GM19043 (cell line): ENCODE results near the gene TP53I3.
"Not testable (repeated sequence)": the region's sequence is repeated elsewhere in the genome, so short reads cannot be mapped to it uniquely, and the experiment has no call there.

ENCODE experiments used
- ATAC-seq: cut with Tn5 transposase; IDR thresholded peaks from one replicate; pipeline ENCODE4 v1.9.1; 2021; ENCODE audit warnings: low read depth; ENCODE audit not compliant: unreplicated experiment

Gene TP53I3

DNA sequence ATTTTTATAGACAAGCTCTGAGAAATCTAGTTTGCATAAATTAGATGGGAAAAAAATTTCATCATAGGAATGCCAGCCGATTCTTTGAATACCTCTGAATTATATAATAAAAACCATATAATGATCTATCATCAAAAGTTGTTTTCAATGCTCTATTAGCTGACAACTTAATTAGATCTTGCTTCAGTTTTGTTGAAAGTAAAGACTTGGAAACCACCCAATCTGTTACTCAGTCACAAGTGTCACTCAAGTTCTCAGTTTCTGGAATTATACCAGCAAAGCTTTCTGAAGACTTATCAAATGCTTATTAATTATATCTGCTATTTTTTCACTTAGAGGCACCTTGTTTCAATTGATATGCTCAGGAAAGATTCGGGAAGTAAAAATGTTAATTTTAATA lies 17.4 kb upstream of the TP53I3 start:
- no peak for ATAC-seq

DNA sequence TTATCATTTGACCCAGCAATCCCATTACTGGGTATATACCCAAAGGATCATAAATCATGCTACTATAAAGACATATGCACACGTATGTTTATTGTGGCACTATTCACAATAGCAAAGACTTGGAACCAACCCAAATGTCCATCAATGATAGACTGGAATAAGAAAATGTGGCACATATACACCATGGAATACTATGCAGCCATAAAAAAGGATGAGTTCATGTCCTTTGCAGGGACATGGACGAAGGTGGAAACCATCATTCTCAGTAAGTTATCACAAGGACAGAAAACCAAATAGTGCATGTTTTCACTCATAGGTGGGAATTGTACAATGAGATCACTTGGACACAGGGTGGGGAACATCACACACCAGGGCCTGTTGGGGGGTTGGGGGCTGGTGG lies 16.1 kb upstream of the TP53I3 start:
- ATAC-seq, result not testable (repeated sequence)

DNA sequence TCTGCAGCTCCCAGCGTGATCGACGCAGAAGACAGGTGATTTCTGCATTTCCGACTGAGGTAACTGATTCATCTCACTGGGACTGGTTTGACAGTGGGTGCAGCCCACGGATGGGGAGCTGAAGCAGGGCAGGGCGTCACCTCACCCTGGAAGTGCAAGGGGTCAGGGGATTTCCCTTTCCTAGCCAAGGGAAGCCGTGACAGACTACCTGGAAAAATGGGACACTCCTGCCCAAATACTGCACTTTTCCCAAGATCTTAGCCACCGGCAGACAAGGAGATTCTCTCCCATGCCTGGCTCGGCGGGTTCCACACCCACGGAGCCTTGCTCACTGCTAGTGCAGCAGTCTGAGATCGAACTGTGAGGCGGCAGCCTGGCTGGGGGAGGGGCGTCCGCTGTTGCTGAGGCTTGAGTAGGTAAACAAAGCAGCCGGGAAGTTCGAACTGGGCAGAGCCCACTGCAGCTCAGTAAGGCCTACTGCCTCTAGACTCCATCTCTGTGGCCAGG lies 10.6 kb upstream of the TP53I3 start:
- ATAC-seq, result not testable (repeated sequence)

DNA sequence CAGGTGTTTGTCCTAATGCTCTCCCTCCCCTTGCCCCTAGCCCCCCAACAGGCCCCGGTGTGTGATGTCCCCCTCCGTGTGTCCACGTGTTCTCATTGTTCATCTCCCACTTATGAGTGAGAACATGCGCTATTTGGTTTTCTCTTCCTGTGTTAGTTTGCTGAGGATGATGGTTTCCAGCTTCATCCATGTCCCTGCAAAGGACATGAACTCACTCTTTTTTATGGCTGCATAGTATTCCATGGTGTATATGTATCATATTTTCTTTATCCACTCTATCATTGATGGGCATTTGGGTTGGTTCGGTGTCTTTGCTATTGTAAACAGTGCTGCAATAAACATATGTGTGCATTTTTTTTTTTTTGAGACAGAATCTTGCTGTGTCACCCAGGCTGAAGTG lies 8.6 kb upstream of the TP53I3 start:
- ATAC-seq, result not testable (repeated sequence)

DNA sequence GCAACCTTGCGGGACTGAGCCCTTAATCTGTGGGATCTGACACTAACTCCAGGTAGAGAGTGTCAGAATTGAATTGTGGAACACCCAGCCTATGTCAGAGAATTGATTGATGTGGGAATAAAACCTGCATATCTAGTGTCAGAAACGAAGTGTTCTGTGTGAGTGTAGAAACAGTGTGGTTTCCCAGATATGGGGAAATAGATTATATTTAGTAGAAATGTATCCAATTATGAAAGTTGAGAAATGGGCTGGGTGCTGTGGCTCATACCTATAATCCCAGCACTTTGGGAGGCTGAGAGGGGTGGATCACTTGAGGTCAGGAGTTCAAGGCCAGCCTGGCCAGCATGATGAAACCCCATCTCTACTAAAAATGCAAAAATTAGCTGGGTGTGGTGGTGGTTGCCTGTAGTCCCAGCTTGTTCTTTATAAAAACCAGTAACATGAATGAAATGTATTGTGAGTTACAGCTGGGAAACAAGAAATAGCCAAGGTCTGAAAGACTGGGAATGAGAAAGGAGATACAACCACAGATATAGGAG lies 4.3 kb upstream of the TP53I3 start:
- no peak for ATAC-seq

DNA sequence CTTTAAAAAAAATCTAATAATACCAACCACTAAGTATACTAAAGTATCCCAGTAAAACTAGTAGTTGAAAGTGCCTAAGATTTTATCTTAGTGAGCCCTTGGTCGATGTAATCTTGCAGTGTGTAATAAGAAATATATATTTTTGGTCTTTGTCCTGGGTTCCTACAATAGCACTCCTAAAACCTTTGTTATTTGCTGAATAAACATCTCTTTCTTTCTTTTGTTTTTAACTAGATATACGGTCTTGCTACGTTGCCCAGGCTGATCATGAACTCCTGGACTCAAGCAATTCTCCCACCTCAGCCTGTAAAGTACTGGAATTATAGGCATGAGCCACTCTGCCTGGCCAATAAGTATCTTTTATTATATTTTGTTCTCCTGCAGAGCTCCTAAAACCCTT lies 2.4 kb upstream of the TP53I3 start:
- no peak for ATAC-seq

DNA sequence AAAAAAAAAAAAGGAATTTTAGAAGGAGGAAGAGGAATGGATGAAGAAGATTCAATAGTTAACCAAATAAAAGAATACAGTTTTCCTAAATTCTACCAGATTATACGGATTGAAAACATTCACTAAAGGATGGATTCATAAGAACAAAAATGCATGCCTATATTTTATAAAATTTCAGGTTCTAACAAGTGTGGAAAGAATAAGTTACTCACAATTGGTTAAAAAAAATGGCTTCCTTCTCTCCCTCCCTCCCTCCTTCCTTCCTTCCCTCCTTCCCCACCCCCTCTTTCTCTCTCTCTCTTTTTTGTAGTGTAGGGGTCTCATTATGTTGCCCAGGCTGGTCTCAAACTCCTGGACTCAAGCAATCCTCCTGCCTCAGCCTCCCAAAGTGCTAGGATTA lies 1.6 kb upstream of the TP53I3 start:
- ATAC-seq, result no peak

DNA sequence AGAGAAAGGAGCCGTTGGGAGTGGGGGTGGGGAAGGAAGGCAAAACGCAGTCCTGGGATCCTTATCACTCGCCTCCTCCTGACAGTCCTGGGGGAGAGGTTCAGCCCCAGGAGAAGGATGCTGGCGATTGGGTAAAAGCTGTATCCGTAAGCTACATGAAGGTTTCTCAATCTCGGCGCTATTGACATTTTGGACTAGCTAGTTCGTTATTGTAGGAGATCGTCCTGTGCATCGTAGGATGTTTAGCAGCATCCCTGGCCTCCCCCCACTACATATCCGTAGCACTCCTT lies 511 bp upstream of the TP53I3 start:
- ATAC-seq, result no peak

DNA sequence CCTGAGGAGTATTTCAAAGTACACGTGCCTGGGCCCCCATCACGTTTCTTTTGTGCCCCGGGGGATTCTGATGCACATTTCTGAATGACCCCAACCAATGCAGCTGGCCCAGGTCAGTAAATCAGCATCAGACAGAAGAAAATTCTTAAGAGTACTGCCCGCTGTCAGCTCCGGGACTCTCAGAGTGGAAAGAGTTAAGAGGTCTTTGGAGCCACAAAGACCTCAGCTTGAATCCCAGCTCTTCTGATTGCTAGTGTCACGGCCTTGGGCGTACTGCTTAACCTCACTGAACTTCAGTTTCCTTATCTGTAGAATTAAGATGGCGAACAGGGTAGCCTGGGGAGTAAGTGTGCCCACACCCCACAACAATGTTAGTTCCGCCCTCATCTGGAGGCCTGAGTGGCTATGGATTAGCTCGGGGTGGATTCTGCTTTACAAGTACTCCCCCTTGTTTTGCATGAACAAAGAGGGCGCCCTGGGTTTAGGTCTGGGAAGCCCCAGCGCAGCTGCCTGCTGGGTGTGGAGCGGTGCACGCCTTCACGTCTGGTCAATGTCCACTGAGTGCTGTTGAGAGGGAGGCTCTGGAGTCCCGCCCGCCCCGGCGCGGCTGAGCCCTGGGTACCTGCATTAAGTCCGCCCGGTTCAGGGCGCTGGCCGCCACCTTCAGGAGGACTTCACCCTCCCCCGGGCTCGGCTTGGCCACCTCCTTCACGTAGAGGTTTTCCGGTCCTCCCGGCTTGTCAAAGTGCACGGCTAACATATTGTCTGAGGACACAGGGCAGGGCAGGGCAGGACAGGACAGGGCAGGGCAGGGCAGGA lies 858 bp downstream of the TP53I3 start:
- ATAC-seq, result peak; percentile 83

DNA sequence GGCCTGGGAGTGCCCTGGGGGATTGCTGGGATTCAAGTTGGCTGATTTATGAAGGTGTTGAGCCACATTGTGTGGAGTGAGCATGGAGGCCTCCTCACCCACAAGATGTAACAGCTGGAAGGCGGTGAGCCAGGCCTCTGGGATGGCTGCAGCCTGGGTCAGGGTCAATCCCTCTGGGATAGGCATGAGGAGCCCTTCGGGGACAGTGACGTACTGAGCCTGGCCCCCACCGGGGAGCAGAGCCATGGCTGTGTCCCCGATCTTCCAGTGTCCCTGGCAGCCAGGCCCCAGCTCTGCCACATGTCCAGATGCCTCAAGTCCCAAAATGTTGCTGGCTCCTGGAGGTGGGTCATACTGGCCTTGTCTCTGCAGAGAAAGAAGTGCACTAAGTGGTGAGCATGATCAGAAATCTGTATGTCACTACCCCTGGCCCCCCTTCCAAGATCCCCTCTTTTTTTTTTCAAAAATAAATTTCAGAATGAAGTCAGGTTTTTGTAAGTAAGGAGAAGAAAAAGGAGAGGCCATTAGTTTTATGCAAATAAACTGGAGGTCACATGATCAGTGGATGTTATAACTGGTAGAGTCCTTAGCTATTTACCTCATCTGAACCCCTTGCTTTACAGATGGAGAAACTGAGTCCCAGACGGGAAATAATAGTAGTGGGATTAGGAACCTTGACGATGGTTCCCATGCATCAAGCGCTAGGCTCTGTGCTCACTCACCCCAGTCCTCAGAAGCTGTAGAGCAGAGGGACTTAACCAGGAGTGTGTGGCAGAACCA lies 1.7 kb downstream of the TP53I3 start:
- no peak for ATAC-seq

DNA sequence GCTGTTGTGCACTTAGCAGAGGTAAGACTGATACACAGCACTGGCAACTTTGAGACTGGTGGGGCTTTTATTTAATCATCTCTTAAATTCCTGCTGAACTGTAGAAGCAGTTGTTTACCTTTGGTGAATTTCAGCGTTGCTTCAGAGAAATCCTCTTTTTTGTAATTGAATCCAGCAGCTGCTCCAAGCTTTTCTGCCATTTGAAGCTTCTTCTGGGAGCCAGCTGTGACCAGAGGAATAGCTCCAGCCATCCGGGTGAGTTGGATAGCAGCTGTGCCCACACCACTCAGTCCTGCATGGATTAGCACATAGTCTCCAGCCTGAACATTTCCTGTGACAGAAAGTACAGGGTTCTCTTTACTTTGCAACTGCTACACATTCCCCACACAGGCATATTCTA lies 3.9 kb downstream of the TP53I3 start:
- no peak for ATAC-seq

DNA sequence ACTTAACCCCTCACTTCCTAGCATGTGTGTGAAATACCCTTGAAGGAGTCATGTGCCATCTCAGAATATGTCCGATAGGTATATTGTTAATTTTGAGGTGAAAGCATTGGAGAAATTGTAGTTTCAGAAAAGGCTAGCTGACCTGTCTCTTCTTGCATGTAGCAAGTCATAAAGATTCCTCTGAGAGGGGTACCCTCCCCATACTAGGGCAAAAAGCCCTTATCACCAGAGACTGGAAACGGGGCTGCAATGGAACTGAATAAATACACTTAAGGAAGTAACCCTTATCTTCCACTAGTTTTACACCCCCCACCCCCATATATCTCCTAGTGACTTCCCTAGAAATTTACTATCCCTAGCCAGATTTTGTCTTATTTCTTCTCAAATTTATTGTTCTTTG lies 6.8 kb downstream of the TP53I3 start:
- ATAC-seq, result no peak

DNA sequence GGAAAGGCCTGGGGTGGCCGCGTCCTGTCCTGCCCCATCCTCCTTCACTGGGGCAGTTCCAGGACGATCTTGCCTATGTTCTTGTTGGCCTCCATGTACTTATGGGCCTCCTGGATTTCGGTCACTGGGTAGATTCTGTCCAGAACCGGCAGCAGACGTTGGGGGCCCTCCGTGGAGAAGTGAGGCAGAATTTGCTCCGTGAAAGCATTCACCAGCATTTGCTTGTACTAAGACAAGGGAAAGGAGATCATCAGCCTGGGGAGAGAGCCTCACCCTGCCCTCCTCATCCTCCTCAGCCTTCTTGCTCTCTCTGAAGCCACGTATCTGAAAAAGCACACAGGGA lies 7.1 kb downstream of the TP53I3 start:
- ATAC-seq, result no peak

DNA sequence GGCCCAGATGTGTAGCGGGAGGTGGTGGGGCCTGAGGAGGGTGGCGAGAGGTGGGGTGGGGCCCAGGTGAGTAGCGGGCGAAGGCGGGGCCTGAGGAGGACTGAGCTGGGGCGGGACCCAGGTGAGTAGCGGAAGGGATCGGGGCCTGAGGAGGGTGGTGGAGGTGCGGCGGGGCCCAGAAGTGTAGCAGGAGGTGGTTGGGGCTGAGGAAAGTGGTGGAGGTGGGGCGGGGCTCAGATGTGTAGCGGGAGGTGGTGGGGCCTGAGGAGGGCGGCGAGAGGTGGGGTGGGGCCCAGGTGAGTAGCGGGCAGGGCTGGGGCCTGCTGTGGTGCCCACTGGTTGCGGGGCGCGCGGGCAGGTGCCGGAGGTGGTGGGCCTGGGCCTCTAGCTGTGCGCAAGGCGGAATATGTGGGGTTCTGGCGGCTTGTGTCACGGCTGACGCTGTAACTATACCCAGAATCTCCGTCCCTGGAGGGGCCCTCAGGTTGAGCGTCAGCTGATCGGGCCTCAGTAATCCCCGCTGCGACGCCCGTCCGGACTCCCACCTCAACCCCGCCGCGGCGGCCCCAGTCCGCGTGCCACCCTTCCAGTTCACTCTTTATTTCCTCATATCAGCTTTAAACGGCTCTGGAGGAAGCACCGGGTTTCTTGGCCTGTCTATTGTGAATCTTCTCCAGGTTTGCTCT lies 7.6 kb downstream of the TP53I3 start:
- peak; percentile 14 for ATAC-seq

DNA sequence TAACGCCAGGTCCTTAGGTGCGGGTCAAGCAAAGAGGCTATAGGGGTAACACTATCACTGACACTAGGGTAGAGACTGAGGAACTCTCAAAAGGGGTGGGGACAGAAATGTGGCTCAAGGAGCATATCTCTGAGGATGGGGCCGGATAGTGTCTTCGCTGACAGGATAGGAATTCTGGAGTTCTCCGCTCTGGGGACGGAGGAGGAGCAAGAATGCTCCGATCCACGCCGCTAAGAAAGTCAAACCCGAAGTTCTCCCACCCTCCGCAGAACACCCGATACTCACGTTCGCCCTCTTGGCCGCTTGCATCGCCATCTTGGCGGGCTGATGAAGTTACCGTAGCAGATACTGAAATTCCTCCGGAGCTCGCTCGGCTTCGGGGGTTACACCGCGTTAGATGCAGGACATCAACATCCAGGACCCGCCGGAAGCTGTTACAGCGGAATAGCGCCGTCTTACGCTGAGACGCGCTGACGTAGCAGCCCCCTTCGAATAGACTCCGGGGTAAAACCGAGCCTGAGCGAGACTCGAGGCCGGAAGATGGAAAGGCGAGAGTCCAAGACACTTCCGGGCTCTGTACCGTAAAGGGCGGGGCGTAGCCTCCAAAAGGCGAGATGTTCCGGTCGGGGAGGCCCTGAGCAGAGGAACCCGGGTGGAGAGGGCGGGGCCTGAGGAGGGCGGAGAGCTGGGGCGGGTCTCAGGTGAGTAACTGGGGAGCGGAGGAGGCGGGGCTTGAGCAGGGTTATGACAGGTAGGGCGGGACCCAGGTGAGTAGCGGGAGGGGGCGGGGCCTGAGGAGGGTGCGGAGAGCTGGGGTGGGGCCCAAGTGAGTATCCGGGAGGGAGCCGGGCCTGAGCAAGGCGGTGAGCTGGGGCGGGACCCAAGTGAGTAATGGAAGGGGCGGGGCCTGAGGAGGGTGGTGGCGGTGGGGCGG lies 8.5 kb downstream of the TP53I3 start, which contains the start of gene SF3B6:
Gene SF3B6, minus strand, starts transcription at position 412 of the 934 bp plus-strand sequence. Its CDS starts 97 bp downstream, at position 315.
- peak; percentile 93 for ATAC-seq

DNA sequence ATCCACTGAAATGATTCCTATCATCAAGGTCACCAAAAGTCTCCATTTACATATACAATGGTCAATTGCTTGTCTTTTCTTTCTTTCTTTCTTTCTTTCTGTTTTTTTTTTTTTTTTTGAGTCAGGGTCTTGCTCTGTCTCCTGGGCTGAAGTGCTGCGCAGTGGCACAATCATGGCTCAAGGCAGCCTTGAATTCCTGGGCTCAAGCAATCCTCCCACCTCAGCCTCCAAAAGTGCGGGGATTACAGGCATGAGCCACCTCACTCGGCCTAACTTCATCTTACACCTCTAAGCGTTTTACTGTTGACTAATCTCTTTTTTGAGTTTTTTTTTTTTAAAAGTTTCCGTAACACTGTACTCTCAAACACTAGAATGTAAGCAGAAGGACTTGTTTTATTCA lies 9.4 kb downstream of the TP53I3 start:
- ATAC-seq, result no peak

DNA sequence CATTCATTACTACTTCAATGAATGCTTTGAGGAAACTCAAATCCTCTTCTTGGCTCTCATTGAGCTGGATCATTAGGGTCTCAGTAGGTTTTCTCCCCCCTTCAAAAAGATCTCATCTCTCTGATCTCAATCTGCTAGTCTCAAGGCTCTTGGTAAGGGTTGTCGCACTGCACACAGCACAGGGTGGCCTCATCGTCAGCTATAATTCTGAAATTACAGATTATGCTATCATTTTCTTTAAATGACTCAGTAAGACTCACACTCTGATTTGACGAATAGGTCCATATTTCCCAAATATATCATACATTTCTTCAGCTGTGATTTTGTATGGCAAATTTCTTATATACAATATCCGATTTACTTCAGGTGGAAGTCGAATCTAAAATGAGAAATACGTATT lies 10.8 kb downstream of the TP53I3 start:
- no peak for ATAC-seq

DNA sequence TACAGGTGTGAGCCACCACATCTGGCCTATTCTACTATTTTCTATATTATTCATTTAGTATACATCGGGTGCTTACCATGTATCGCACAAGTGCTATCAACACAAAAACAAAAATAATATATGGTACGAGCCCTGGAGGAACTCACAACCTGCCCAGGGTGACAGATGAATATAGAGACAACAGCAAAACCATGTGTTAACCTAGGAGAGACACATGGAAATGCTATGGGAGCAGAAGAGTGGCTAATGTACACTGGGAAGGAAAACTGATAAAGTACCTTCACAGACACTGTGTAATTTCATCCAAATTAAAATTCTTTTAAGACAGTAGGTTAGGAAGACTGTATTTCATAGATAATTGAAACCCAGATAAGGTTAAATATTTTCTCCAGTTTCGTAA lies 12.4 kb downstream of the TP53I3 start:
- ATAC-seq, result no peak

DNA sequence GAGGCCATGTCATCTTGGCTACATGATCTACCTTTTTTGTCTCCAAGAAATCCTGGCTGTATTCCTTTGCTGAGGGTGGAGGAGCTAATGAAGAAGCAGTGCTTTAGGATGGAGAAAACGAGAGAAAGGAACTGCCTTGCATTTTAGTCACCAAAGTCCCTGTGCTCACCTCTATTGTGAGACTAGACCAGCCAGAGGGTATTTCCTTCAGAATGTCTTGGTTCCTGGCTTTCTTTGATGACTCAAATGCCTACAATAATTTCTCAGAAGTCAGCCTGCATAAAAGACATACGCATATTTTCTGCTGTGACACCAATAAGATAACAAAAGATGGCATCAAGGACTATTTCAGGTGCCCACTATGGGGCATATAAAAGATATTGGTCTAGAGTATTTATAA lies 19.3 kb downstream of the TP53I3 start:
- no peak for ATAC-seq
